HG03565 (cell line): ENCODE data around the gene GARS1.

Experiments
- ATAC-seq: cut with Tn5 transposase; IDR thresholded peaks from one replicate; pipeline ENCODE4 v1.9.1; 2021; ENCODE audit warnings: mild to moderate bottlenecking, moderate library complexity; ENCODE audit not compliant: unreplicated experiment

GARS1 gene

GRCh38 chr7:30674420-30674819 is 79.7 kb downstream of the GARS1 start:
- no peak for ATAC-seq

DNA sequence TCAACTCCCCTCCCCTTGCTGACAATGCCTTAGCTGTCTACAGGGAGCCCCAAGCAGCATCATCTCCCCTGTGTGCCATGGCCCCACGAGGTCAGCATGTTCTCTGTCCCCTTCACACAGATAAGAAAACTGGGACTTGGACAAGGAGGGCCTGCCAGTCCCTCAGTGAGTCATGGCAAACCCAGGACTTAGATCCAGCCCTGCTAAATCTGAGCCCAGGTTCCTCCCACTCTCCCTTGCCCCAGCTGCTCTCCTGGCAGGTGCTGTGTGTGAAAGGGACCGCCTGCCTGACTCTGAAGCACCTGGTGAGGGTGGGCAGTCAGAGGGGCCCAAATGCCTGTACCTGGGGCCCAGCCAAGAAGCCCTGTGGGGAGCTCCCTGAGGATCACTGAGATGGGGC is 80.2 kb downstream of the GARS1 start:
- no peak for ATAC-seq

GRCh38 chr7:30678805-30679204 is 84.1 kb downstream of the GARS1 start:
- no peak for ATAC-seq

DNA sequence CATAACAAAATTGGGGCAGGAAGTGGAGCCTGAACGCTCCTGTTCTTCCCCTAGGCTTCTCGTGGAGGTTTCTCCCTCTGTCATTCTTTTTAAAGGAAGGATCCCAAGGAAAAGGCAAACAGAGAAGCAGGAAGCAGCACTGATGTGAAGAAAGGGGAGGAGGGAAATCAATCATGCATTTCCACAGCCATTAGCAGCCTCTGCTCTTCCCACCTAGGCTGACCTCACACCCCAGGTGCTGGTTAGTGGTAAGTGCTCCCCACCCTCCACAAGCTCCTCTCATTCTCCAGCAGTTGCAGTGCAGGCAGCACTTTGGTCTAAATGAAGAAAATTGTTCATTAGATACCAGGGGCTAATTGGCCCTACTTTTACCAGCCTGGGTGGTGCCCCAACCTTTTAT is 85.0 kb downstream of the GARS1 start:
- no peak for ATAC-seq

- ATAC-seq = no peak
Measured at GRCh38 chr7:30681331-30681797, 86.7 kb downstream of the GARS1 start.

DNA sequence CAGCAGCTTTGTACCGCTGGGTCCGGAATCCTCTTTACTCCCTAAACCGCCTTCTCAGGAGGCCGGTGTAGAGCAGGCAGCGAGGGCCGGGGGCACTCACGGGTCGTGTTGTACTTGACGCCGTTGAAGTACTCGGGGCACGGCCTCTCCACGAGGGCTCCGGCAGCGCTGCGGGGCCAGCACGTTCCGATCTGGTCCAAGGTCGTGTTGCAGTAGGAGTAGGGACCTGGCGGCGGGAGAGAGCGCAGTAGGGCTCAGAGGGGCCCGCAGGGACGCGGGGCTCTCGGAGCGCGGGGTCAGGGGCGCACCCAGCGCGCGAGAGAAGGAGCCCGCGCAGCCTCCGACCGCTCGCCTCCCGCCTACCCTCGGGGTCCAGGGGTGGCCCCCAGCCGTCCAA is 87.1 kb downstream of the GARS1 start:
- no peak for ATAC-seq

GRCh38 chr7:30682212-30683083 is 87.8 kb downstream of the GARS1 start, which contains the start of gene CRHR2:
TSS of gene CRHR2 (minus strand) at chr7:30682456. CDS start at chr7:30682280, 176 bp downstream.
- no peak for ATAC-seq

- ATAC-seq = no peak
Measured at GRCh38 chr7:30683306-30683705, 88.6 kb downstream of the GARS1 start.
